GM23338 (cell line): ENCODE measurements around the gene DOCK11. TPM values are rescaled to one million over a fixed set of nuclear protein-coding genes. Genes with fewer than 3 reads are reported as not detected.

Experiments used
- ATAC-seq: fragments of 200-7000 bp; cut with Tn5 transposase; 3 replicates; pipeline ENCODE4 v1.9.1; 2020
- DNase-seq: peaks from one replicate; pipeline ENCODE4 v3.0.0-alpha.2; 2015; ENCODE audit warnings: low spot score
- H2AFZ ChIP-seq: fragments of 200-600 bp; sonication (generic); 2 replicates; pipeline ENCODE4 v1.8.0; 2016; ENCODE audit warnings: antibody characterized with exemption, mild to moderate bottlenecking, moderate library complexity
- H3F3A ChIP-seq: fragments of 200-600 bp; sonication (generic); replicated peaks from 2 replicates; pipeline ENCODE4 v1.8.0; 2017; ENCODE audit warnings: antibody characterized with exemption, mixed run types, low read depth
- H3K27ac ChIP-seq: fragments of 200-600 bp; sonication (generic); 2 replicates; pipeline ENCODE4 v1.6.1; 2016; ENCODE audit warnings: low read depth
- H3K27me3 ChIP-seq: fragments of 200-600 bp; sonication (generic); 2 replicates; pipeline ENCODE4 v1.8.0; 2016; ENCODE audit warnings: mild to moderate bottlenecking, mixed run types, moderate library complexity; ENCODE audit not compliant: insufficient read depth
- H3K36me3 ChIP-seq: fragments of 200-600 bp; sonication (generic); 2 replicates; pipeline ENCODE4 v1.8.0; 2016; ENCODE audit warnings: mild to moderate bottlenecking; ENCODE audit not compliant: insufficient read depth
- H3K4me1 ChIP-seq: fragments of 200-600 bp; sonication (generic); 2 replicates; pipeline ENCODE4 v1.8.0; 2016; ENCODE audit warnings: mild to moderate bottlenecking, moderate library complexity; ENCODE audit not compliant: insufficient read depth
- H3K4me2 ChIP-seq: fragments of 200-600 bp; sonication (generic); 2 replicates; pipeline ENCODE4 v1.7.1; 2017; ENCODE audit warnings: mixed run types
- H3K4me3 ChIP-seq: fragments of 200-600 bp; sonication (generic); 2 replicates; pipeline ENCODE4 v1.6.1; 2016; ENCODE audit warnings: mixed run types
- H3K79me2 ChIP-seq: fragments of 200-600 bp; sonication (generic); replicated peaks from 2 replicates; pipeline ENCODE4 v1.8.0; 2017; ENCODE audit warnings: mild to moderate bottlenecking; ENCODE audit not compliant: insufficient read depth
- H3K9me2 ChIP-seq: fragments of 200-600 bp; sonication (generic); 2 replicates; pipeline ENCODE4 v1.8.0; 2017; ENCODE audit not compliant: insufficient read depth
- H4K20me1 ChIP-seq: fragments of 200-600 bp; sonication (generic); replicated peaks from 2 replicates; pipeline ENCODE4 v1.8.0; 2017; ENCODE audit warnings: mild to moderate bottlenecking; ENCODE audit not compliant: insufficient read depth
- H3K27ac Mint-ChIP-seq: 2 replicates; pipeline ENCODE4 v1.8.0; 2020; ENCODE audit warnings: inconsistent platforms, mild to moderate bottlenecking, moderate library complexity, mixed read lengths
- H3K27me3 Mint-ChIP-seq: 3 replicates; pipeline ENCODE4 v1.8.0; 2022; ENCODE audit warnings: low read depth, mild to moderate bottlenecking, moderate library complexity, mixed read lengths, inconsistent platforms; ENCODE audit not compliant: insufficient read depth, poor library complexity
- H3K36me3 Mint-ChIP-seq: 3 replicates; pipeline ENCODE4 v1.8.0; 2021; ENCODE audit warnings: low read depth, mild to moderate bottlenecking, inconsistent platforms, moderate library complexity, mixed read lengths
- H3K4me1 Mint-ChIP-seq: 3 replicates; pipeline ENCODE4 v1.8.0; 2020; ENCODE audit warnings: mild to moderate bottlenecking, inconsistent platforms, mixed read lengths
- H3K4me3 Mint-ChIP-seq: 3 replicates; pipeline ENCODE4 v1.8.0; 2021; ENCODE audit warnings: moderate library complexity, mild to moderate bottlenecking, inconsistent platforms, mixed read lengths
- H3K9me3 Mint-ChIP-seq: 3 replicates; pipeline ENCODE4 v1.8.0; 2020; ENCODE audit warnings: moderate library complexity, mild to moderate bottlenecking, inconsistent platforms, mixed read lengths
- CREB1 ChIP-seq: fragments of 250-450 bp; sonication (Bioruptor Pico); IDR thresholded peaks from 2 replicates; pipeline ENCODE4 v1.5.0; 2020; ENCODE audit warnings: low read depth, mild to moderate bottlenecking, moderate library complexity
- EZH2phosphoT487 ChIP-seq: fragments of 200-600 bp; sonication (generic); IDR thresholded peaks from one replicate; pipeline ENCODE4 v1.8.1; 2018; ENCODE audit warnings: antibody characterized with exemption; ENCODE audit not compliant: unreplicated experiment
- POLR2AphosphoS5 ChIP-seq: IDR thresholded peaks from 2 replicates; pipeline ENCODE4 v1.6.1; 2016; ENCODE audit warnings: antibody characterized with exemption, low read depth
- ZNF331 ChIP-seq: fragments of 250-450 bp; sonication (Bioruptor Pico); IDR thresholded peaks from 2 replicates; pipeline ENCODE4 v1.5.0; 2020; ENCODE audit warnings: low read depth, mild to moderate bottlenecking, moderate library complexity
- ZNF462 ChIP-seq: fragments of 250-450 bp; sonication (Bioruptor Pico); IDR thresholded peaks from 2 replicates; pipeline ENCODE4 v1.5.0; 2020; ENCODE audit warnings: mild to moderate bottlenecking, moderate library complexity
- polyA plus RNA-seq: library from polyadenylated mRNA; unstranded; fragments of >200 nt; fragmentation: Nextera tagmentation; extraction: Ambion mirVana; gene quantifications from 2 replicates; pipeline ENCODE4 v1.2.1, GENCODE V29; 2016
- total RNA-seq: library from RNA; depleted of rRNA; stranded (reverse); fragments of >200 nt; shearing (Covaris generic); gene quantifications from 2 replicates; pipeline ENCODE4 v1.2.3, GENCODE V29; 2014

Gene DOCK11
- total and polyA plus RNA-seq, 2 experiments from 2014 or later, result 6.0 to 12.3 TPM

DNA sequence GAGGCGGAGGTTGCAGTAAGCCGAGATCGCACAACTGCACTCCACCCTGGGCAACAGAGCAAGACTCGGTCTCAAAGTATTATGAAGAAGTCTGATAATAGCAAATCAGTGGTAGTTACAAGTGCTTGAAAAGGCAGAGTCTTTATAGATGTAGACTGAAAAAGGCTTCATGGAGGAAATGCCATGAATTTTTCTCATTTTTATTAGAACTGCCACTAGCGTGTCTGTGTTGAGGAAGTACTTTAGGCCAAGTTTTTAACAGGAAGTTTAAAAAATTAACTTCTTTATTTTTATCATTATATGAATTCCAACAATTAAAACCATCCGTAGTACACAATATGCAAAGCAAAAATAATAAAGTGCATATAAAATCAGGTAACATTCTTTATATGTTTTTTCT, 199.0 kb downstream of the DOCK11 start (continued):
- no peak for TF ChIP-seq CREB1 (CRISPR knock-in tag)
- no peak for TF ChIP-seq ZNF462 (CRISPR knock-in tag)
- TF ChIP-seq EZH2phosphoT487, result no peak

DNA sequence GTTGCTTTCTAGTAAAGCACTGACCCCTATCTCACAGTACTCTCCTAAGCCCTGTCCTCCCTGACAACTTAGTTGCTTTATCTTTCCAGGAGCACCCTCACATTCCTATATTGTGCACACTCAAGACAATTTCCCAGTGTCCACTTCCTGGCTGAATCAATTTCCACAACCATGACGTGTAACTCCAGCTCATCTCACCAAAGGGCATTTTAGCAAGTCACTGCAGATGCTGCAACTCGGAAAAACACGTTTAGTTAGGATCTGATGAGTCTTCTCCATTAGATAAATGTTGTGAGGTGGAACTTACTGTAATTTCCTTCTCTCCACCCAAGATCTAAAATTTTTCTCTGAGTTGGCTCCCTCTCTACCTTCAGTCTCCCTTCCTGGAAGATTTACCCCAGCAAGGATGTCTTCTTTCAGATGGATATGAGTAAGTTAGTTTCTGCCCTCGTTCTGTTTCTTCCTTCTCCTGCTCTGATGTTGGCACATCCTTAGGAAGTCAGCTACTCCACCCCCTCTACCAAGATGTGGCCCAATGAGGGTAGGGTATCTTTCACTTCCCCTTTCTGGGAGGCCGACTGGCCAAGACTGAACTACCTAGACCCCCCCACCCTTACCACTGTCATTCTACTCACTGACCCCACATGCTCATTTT, 203.0 kb downstream of the DOCK11 start:
- H3K79me2 ChIP-seq, result no peaks in the 10 kb centered on the region
- Mint-ChIP-seq H3K4me1 (no peaks in the 10 kb centered on the region; the same call in 2 of the 3 replicates), H3K36me3 (no peaks in the 10 kb centered on the region), H3K27ac (no peak overlapping the region), H3K4me3 (no peak overlapping the region), H3K27me3 (no peaks in the 10 kb centered on the region), H3K9me3 (no peaks in the 10 kb centered on the region)
- no peak overlapping the region for H3K4me3 ChIP-seq
- no peak for ATAC-seq
- no peaks in the 10 kb centered on the region for H3K36me3 ChIP-seq
- H3K27ac ChIP-seq, result no peak overlapping the region
- no peak overlapping the region for H3K4me2 ChIP-seq
- no peak overlapping the region for H2AFZ ChIP-seq
- no peaks in the 10 kb centered on the region for H3K9me2 ChIP-seq
- no peaks in the 10 kb centered on the region for H3F3A ChIP-seq
- no peak for DNase-seq
- no peaks in the 10 kb centered on the region for H3K27me3 ChIP-seq
- no peaks in the 10 kb centered on the region for H3K4me1 ChIP-seq
- no peaks in the 10 kb centered on the region for H4K20me1 ChIP-seq
- no peak for TF ChIP-seq ZNF462 (CRISPR knock-in tag)
- TF ChIP-seq ZNF331, result no peak
- TF ChIP-seq POLR2AphosphoS5, result no peak
